ENCODE measurements around the gene WDFY2. TPM values are rescaled to one million over a fixed set of nuclear protein-coding genes. Genes with fewer than 3 reads are reported as not detected.

The WDFY2 gene
- total and polyA plus RNA-seq, 2 of the 13 experiments (the other 11 are each of a cell fraction or from before 2014, with no cell fraction given): 22.6 to 27.0 TPM

DNA sequence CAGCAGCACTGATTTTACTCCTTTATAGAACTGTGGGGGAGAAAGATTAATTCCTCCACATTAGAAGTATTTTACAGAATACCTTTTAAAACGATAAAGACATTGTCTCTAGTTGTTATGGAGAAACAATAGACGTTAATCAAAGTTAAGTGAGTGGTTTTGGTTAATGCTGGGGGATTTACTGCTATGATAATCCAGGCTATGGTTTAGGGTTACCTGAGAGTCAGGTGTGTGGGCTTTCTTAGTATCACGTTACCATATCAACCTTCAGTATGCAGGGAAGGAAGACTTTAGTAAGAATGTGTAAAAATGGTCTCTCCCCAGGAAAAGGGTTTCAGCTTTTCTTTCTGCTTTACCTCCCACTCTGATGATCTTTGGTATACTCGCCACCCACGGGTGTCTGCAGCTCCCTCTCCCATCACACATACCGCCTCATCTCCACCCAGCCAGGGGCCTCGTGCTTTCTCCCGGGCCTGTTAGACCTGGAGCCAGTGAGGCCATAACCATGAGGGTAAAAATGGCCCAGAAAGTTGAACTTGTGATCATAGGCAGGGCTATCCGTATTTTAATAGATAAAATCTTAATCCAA is 45.6 kb upstream of the WDFY2 start:
- ChIA-PET POLR2A (interaction anchor here (1.1 kb wide), 1 partner anchor 86 kb away, joined by 3 read pairs; the partner anchor contains the start of gene INTS6), CTCF (ENCODE audit: low intra/inter-chr PET ratio, low total read pairs) (no interaction called here)
- Histone ChIP-seq H3K4me2 (ENCODE audit: low read depth, low read length) (no peak overlapping the region), H4K20me1 (ENCODE audit: insufficient read depth, low read length) (no peaks in the 10 kb centered on the region), H3K9me3 (ENCODE audit: low read length) (no peaks in the 10 kb centered on the region), H2AFZ (ENCODE audit: low read length) (no peak overlapping the region), H3K79me2 (ENCODE audit: insufficient read depth, low read length) (no peaks in the 10 kb centered on the region), H3K4me1 (ENCODE audit: insufficient read depth, low read length) (peaks cover 34% of the 10 kb centered on the region), H3K4me3 (replicated peaks in 1 of 3; ENCODE audit: insufficient read depth in 1 of 3, low read depth in 2 of 3, low read length in 3 of 3) (no peak overlapping the region), H3K27me3 (ENCODE audit: control insufficient read depth in 1 of 2, insufficient read depth in 2 of 2, low read length in 2 of 2) (no peaks in the 10 kb centered on the region), H3K9ac (ENCODE audit: insufficient read depth, low read depth, low read length) (no peak overlapping the region), H3K36me3 (replicated peaks in 1 of 2; ENCODE audit: control insufficient read depth in 1 of 2, insufficient read depth in 2 of 2, low read length in 2 of 2) (no peaks in the 10 kb centered on the region), H3K27ac (ENCODE audit: extremely low read length, insufficient read depth, low read length) (no peak overlapping the region)
- FAIRE-seq: no peak
- no peak for ATAC-seq
- DNase-seq (ENCODE audit: low spot score): no peak
- BruUV-seq (replicated peaks): no TSS peak
- in situ Hi-C loops (cut with HindIII; ENCODE audit: extremely low pct_ligation_motif_present, low pct_unique_long_range_greater_than_20kb): no loop called here
- WGBS (ENCODE audit: low lambda C conversion rate): 35% methylated on average over 9 of the region's 9 CpGs
- intact Hi-C loops (cut with micrococcal nuclease; ENCODE audit: unreplicated experiment): no loop called here
- TF ChIP-seq ZBTB3 (CRISPR knock-in tag; IDR thresholded peaks at IDR 0.05; ENCODE audit: borderline replicate concordance, low read depth) (no peak), SALL2 (CRISPR knock-in tag; IDR thresholded peaks at IDR 0.05) (no peak), ATF3 (CRISPR knock-in tag; IDR thresholded peaks at IDR 0.05) (no peak)

- peaks cover 24% of the 10 kb centered on the region for H3K4me1 ChIP-seq (ENCODE audit: insufficient read depth, low read length)
- DNase-seq (ENCODE audit: low spot score) (no peak), ATAC-seq (no peak), FAIRE-seq (no peak)
- H3K79me2 ChIP-seq (ENCODE audit: insufficient read depth, low read length): no peaks in the 10 kb centered on the region
- WGBS (ENCODE audit: low lambda C conversion rate): 69% methylated on average over 2 of the region's 2 CpGs
- no peaks in the 10 kb centered on the region for H3K27me3 ChIP-seq (ENCODE audit: control insufficient read depth in 1 of 2, insufficient read depth in 2 of 2, low read length in 2 of 2)
- H3K36me3 ChIP-seq (replicated peaks in 1 of 2; ENCODE audit: control insufficient read depth in 1 of 2, insufficient read depth in 2 of 2, low read length in 2 of 2): no peaks in the 10 kb centered on the region
- H3K4me3 ChIP-seq (replicated peaks in 1 of 3; ENCODE audit: insufficient read depth in 1 of 3, low read depth in 2 of 3, low read length in 3 of 3): no peak overlapping the region
- no peak overlapping the region for H3K4me2 ChIP-seq (ENCODE audit: low read depth, low read length)
- no peak overlapping the region for H3K9ac ChIP-seq (ENCODE audit: insufficient read depth, low read depth, low read length)
- intact Hi-C loops (cut with micrococcal nuclease; ENCODE audit: unreplicated experiment) (no loop called here), in situ Hi-C loops (cut with HindIII; ENCODE audit: extremely low pct_ligation_motif_present, low pct_unique_long_range_greater_than_20kb) (no loop called here)
- ChIA-PET POLR2A (no interaction called here), CTCF (ENCODE audit: low intra/inter-chr PET ratio, low total read pairs) (no interaction called here)
- H2AFZ ChIP-seq (ENCODE audit: low read length): no peak overlapping the region
- H3K9me3 ChIP-seq (ENCODE audit: low read length): no peaks in the 10 kb centered on the region
- no TSS peak for BruUV-seq (replicated peaks)
- H4K20me1 ChIP-seq (ENCODE audit: insufficient read depth, low read length): no peaks in the 10 kb centered on the region
- H3K27ac ChIP-seq (ENCODE audit: extremely low read length, insufficient read depth, low read length): no peak overlapping the region
- TF ChIP-seq WIZ (CRISPR knock-in tag; IDR thresholded peaks at IDR 0.05) (no peak), ZNF350 (CRISPR knock-in tag; IDR thresholded peaks at IDR 0.05; ENCODE audit: borderline replicate concordance, low read depth) (no peak), TCF7 (IDR thresholded peaks at IDR 0.05; ENCODE audit: low read depth) (no peak), ZNF780A (CRISPR knock-in tag; IDR thresholded peaks at IDR 0.05) (no peak), HBP1 (CRISPR knock-in tag; IDR thresholded peaks at IDR 0.05; ENCODE audit: low read depth) (no peak), ATF7-NPFF (CRISPR knock-in tag; IDR thresholded peaks at IDR 0.05; ENCODE audit: low read depth) (no peak), BCLAF1 (IDR thresholded peaks at IDR 0.05) (no peak), ZBTB21 (CRISPR knock-in tag; IDR thresholded peaks at IDR 0.05) (no peak), FOXC1 (CRISPR knock-in tag; IDR thresholded peaks at IDR 0.05; ENCODE audit: borderline replicate concordance) (no peak), ZMAT3 (CRISPR knock-in tag; conservative IDR thresholded peaks at IDR 0.05) (no peak)
Observed at GRCh38 chr13:51539887-51540286, 44.4 kb upstream of the WDFY2 start.

Data from HepG2 (cell line).